MM.1S (cell line): ENCODE data around the gene EDA2R.

ENCODE experiments used
- CTCF ChIP-seq: fragments of 300-600 bp; sonication (generic); IDR thresholded peaks from 2 replicates; pipeline ENCODE4 v1.5.1; 2016; ENCODE audit warnings: antibody characterized with exemption, low read length, mixed read lengths
- EZH2 ChIP-seq: fragments of 300-600 bp; sonication (generic); optimal IDR thresholded peaks from 2 replicates; pipeline ENCODE3; 2017; ENCODE audit warnings: low read depth, mild to moderate bottlenecking, antibody characterized with exemption, low read length, mixed read lengths
- EZH2phosphoT487 ChIP-seq: fragments of 300-600 bp; sonication (generic); IDR thresholded peaks from 2 replicates; pipeline ENCODE4 v1.6.1; 2018; ENCODE audit warnings: antibody characterized with exemption, low read length

GRCh38 chrX:66677430-66677829, 38.6 kb upstream of the EDA2R start:
- TF ChIP-seq CTCF (no peak), EZH2phosphoT487 (no peak), EZH2 (no peak)
